T-cell (primary cell): ENCODE measurements around the gene SEC62. TPM values are rescaled to one million over a fixed set of nuclear protein-coding genes. Genes with fewer than 3 reads are reported as not detected.

Experiments
- ATAC-seq, 4 experiments: fragments of 200-7000 bp in 3 of 4; fragments of 150-1000 bp in 1 of 4; cut with Tn5 transposase; replicated peaks in 1 of 4; 1 replicate in 3 of 4; 2 replicates in 1 of 4; pipeline ENCODE4 v1.10.0; 2021; ENCODE audit warnings: moderate library complexity in 3 of 4, mild to moderate bottlenecking in 2 of 4, moderate number of reproducible peaks in 1 of 4
- CTCF ChIA-PET, 2 donors: fragments of 300-600 bp; sonication (Branson Sonifier 250); formaldehyde crosslinking; loops; one replicate each; lab custom pipeline; 2022; ENCODE audit warnings: antibody characterized with exemption in 2 of 2; lab: Charles Lee
- POLR2A ChIA-PET, 2 donors: fragments of 300-600 bp; sonication (Branson Sonifier 250); formaldehyde crosslinking; loops; one replicate each; lab custom pipeline; 2022; ENCODE audit warnings: antibody characterized with exemption in 2 of 2; lab: Charles Lee
- DNase-seq, 35 experiments: peaks; one replicate each; pipeline versions ENCODE4 v3.0.0 to v3.0.0-alpha.2; 2013 to 2023
- H3K27ac ChIP-seq: one replicate; pipeline ENCODE4 v1.5.1; 2013; ENCODE audit warnings: low read length
- H3K27me3 ChIP-seq, 2 experiments: replicated peaks in 1 of 2; 1 replicate in 1 of 2; 2 replicates in 1 of 2; pipeline versions ENCODE4 v1.6.1 to v1.7.0; 2013; ENCODE audit warnings: low read length in 1 of 2, mixed read lengths in 1 of 2; ENCODE audit not compliant: control insufficient read depth in 2 of 2, insufficient read depth in 2 of 2; ENCODE audit errors: extremely low read depth in 1 of 2
- H3K36me3 ChIP-seq, 2 donors: 1 replicate in 1 of 2; 2 replicates in 1 of 2; pipeline versions ENCODE4 v1.6.1 to v1.7.0; 2013; ENCODE audit warnings: low read length in 1 of 2; ENCODE audit not compliant: control insufficient read depth in 2 of 2, insufficient read depth in 1 of 2; ENCODE audit errors: extremely low read depth in 1 of 2
- H3K4me1 ChIP-seq, 2 experiments: 1 replicate in 1 of 2; 2 replicates in 1 of 2; pipeline versions ENCODE4 v1.6.1 to v1.7.0; 2013; ENCODE audit warnings: low read length in 2 of 2, mixed read lengths in 1 of 2; ENCODE audit not compliant: insufficient read depth in 2 of 2, control insufficient read depth in 1 of 2; ENCODE audit errors: extremely low read depth in 1 of 2
- H3K4me3 ChIP-seq, 2 donors: 1 replicate in 1 of 2; 2 replicates in 1 of 2; pipeline versions ENCODE4 v1.5.1 to v1.7.0; 2013; ENCODE audit warnings: mild to moderate bottlenecking in 2 of 2, low read length in 1 of 2, moderate library complexity in 1 of 2; ENCODE audit not compliant: control insufficient read depth in 1 of 2; ENCODE audit errors: extremely low read depth in 1 of 2
- H3K9me3 ChIP-seq: 2 replicates; pipeline ENCODE4 v1.7.0; 2013
- H3K27ac Mint-ChIP-seq, 2 donors: one replicate each; pipeline ENCODE4 v1.8.0; 2020 to 2021; ENCODE audit warnings: mild to moderate bottlenecking in 2 of 2, mixed read lengths in 2 of 2
- H3K27me3 Mint-ChIP-seq, 2 donors: one replicate each; pipeline ENCODE4 v1.8.0; 2021 to 2022; ENCODE audit warnings: mixed read lengths in 2 of 2
- H3K36me3 Mint-ChIP-seq: one replicate; pipeline ENCODE4 v1.8.0; 2021; ENCODE audit warnings: mixed read lengths
- H3K4me1 Mint-ChIP-seq, 3 donors: one replicate each; pipeline ENCODE4 v1.8.0; 2020 to 2022; ENCODE audit warnings: mixed read lengths in 3 of 3, mild to moderate bottlenecking in 1 of 3
- H3K4me3 Mint-ChIP-seq, 3 donors: one replicate each; pipeline ENCODE4 v1.8.0; 2020 to 2022; ENCODE audit warnings: mild to moderate bottlenecking in 3 of 3, mixed read lengths in 3 of 3, moderate library complexity in 3 of 3
- H3K9me3 Mint-ChIP-seq, 3 donors: one replicate each; pipeline ENCODE4 v1.8.0; 2020 to 2022; ENCODE audit warnings: mixed read lengths in 3 of 3
- WGBS: methylation state at CpG from one replicate; pipeline ENCODE4 v1.1.5; 2013; ENCODE audit warnings: missing lambda C conversion rate; ENCODE audit not compliant: insufficient coverage; 5-methylcytosine and 5-hydroxymethylcytosine counted together
- total RNA-seq, 35 experiments: library from RNA in 6 of 35; stranded (reverse) in 6 of 35; fragments of 120-200 nt in 1 of 35; gene quantifications; one replicate each; pipeline versions ENCODE4 v1.2.1 to v1.2.4 and lab custom pipeline; 2013 to 2026

SEC62 gene
- total RNA-seq, 5 donors from 2014 or later (not counting 1 experiment from before 2014, with no cell fraction given) = 95.0 to 99.9 (median 97.2) TPM

DNA sequence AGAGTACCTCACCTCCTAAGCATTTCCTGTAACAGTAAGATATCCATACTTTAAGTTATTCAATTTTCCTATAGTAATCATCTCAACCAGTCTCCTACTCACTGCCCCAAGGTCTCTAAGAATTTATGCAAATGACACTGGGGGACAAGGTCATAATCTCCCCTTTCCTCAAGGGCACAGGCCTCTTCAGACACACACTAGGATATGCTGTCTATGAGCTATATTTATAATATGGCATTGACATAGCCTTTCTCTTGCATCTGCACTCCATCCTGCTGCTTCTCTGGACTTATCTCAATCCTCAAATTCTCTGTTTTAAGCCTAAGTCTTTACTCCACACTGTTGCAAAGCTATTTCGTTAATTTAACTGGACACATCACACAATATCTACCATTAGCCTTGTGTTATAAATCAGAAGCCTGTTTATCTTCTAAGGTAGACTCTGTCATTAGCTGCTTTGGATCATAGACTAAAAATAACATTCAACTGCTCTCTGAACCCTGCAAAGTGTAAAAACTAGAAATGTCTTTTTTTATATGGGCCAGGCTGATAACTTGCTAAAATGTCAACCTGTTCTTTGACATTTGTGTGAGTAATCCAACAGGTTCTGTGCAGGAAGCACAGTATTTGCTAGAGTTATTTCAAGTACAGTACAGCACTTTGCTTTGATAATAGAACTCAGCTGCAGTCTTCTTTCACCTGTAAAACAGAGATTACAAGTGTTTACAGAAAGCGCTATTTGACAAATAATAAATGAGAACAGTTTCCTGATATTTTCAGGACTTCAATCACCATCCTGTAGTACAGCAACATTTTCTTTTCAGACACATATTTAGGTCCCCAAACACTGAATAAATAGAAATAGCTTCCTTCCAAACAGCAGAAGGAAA lies 17.8 kb upstream of the SEC62 start:
- peaks cover 2 to 11% of the 10 kb centered on the region in 2 donors for H3K27me3 Mint-ChIP-seq
- POLR2A ChIA-PET = no interaction called here
- no peak overlapping the region for H3K27ac ChIP-seq

DNA sequence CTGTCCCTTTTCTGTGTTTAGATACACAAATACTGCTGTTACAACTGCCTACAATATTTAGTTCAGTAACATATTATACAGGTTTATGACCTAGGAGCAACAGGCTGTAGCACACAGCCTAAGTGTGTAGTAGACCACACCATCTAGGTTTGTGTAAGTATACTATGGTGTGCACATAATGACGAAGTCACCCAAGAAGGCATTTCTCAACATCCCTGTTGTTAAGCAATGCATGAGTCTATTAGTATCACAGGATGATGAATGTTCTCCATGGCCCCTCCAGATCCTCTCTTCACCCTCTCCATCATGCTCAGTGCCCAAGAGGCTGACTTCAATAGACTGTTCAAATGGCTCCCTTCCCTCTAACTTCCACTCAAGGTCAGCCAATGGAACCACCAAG lies 14.6 kb upstream of the SEC62 start:
- Mint-ChIP-seq H3K27ac (no peak overlapping the region), H3K27me3 (peaks cover 9 to 16% of the 10 kb centered on the region in 2 donors), H3K4me1 (peaks cover 0 to 5% (median 0%) of the 10 kb centered on the region in 3 donors), H3K9me3 (no peaks in the 10 kb centered on the region), H3K4me3 (no peak overlapping the region), H3K36me3 (no peaks in the 10 kb centered on the region)
- ChIA-PET CTCF (no interaction called here), POLR2A (no interaction called here)
- no CpG with 5 or more reads among the region's 1 CpG for WGBS
- no peak overlapping the region for H3K27ac ChIP-seq
- ATAC-seq (no peak), DNase-seq (no peak)
- H3K4me3 ChIP-seq = no peak overlapping the region
- no peaks in the 10 kb centered on the region for H3K9me3 ChIP-seq
- H3K4me1 ChIP-seq = no peaks in the 10 kb centered on the region
- H3K27me3 ChIP-seq = peaks cover 0 to 4% of the 10 kb centered on the region in 2 experiments
- H3K36me3 ChIP-seq = no peaks in the 10 kb centered on the region

More for the DNA sequence above, 17.8 kb upstream of the SEC62 start:
- H3K4me1 Mint-ChIP-seq = peaks cover 6 to 11% (median 8%) of the 10 kb centered on the region in 3 donors
- peaks cover 0 to 3% of the 10 kb centered on the region in 2 experiments for H3K4me1 ChIP-seq
- no peaks in the 10 kb centered on the region for H3K9me3 ChIP-seq
- ATAC-seq (no peak), DNase-seq (no peak)
- no peak overlapping the region for H3K4me3 Mint-ChIP-seq
- H3K9me3 Mint-ChIP-seq = no peaks in the 10 kb centered on the region
- H3K27ac Mint-ChIP-seq = no peak overlapping the region
- no peaks in the 10 kb centered on the region for H3K36me3 ChIP-seq
- CTCF ChIA-PET = no interaction called here
- H3K36me3 Mint-ChIP-seq = no peaks in the 10 kb centered on the region
- no peaks in the 10 kb centered on the region for H3K27me3 ChIP-seq
- H3K4me3 ChIP-seq = no peak overlapping the region
- WGBS = no CpG with 5 or more reads among the region's 2 CpGs

DNA sequence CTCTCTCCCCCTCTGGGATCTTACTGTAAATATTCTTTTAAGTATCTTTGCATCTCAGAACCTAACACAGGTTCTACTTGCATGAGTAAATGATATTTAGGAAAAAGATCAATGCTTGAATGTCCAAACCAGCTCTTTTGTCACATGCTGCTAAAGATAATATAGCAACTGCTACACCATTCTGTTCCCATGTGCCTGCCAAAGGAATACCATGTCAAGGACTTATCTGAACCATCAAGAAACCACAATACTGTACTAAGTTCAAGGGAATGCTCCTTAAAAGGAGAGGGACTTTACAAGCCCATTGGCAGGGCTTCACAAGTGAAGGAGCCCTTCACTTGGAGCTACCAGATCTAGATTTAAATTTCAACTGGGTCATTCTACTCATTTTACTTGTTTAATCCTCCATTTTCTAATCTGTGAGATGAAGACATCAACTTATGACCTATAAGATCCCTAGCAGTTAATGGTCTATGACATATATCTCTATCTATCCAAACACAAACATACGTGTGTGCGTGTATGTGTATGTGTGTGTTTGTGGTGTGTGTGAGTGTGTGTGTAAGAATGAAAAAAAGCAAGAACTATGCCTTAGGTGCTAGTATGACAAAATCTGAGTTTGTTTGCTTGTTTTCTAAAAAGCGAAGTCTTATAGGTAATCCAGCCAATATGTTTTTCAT lies 13.0 kb upstream of the SEC62 start:
- no peak for DNase-seq
- Mint-ChIP-seq H3K27ac (no peak overlapping the region), H3K4me1 (peaks cover 0 to 5% (median 0%) of the 10 kb centered on the region in 3 donors), H3K9me3 (no peaks in the 10 kb centered on the region), H3K27me3 (peaks cover 12 to 17% of the 10 kb centered on the region in 2 donors), H3K4me3 (no peak overlapping the region), H3K36me3 (no peaks in the 10 kb centered on the region)
- Histone ChIP-seq H3K27ac (no peak overlapping the region), H3K4me3 (no peak overlapping the region), H3K4me1 (no peaks in the 10 kb centered on the region), H3K27me3 (peaks cover 0 to 4% of the 10 kb centered on the region in 2 experiments), H3K36me3 (no peaks in the 10 kb centered on the region), H3K9me3 (no peaks in the 10 kb centered on the region)
- ChIA-PET POLR2A (interaction anchor here in 1 of 2 donors (0.5 kb wide), 1 partner anchor 200 kb away, joined by 7 read pairs; no protein-coding TSS in a partner anchor), CTCF (interaction anchor here in 1 of 2 donors (0.5 kb wide), 1 partner anchor 92 kb away, joined by 3 read pairs; no protein-coding TSS in a partner anchor)
- WGBS = no CpG with 5 or more reads among the region's 3 CpGs
- ATAC-seq = no peak

DNA sequence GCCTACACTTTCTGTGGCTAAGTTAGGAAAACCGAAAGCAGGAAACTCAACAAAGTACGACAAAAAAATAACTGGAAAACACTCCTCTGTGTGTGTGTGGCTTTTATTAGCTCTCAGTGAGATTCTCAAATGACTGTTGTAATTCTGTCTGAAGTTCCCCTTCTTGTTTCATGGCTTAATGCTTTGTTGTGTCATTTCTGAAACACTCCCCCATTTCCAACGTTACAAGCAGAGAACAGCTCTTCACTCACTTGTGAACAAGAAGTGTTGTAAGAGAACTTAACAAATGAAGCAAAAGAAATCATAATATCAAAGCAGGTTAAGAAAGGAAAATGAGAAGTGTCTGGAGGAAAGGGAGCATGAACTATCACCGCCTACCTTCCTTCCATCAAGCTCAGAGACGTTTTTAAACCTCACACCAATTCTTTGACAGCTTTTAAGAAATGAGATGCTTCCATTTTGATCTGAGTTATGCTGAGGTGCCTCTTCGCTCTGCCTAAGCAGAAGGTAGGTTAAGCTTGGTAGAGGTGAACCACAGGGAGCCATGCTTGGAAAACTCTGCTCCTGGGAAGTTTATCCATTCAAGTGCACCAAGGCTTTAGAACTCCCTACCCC lies 12.4 kb upstream of the SEC62 start:
- Mint-ChIP-seq H3K4me3 (no peak overlapping the region), H3K27ac (peak overlapping the region in 1 of 2 donors; percentile 4), H3K4me1 (peaks cover 0 to 3% (median under 1%) of the 10 kb centered on the region in 3 donors), H3K36me3 (no peaks in the 10 kb centered on the region), H3K27me3 (peaks cover 15 to 17% of the 10 kb centered on the region in 2 donors), H3K9me3 (no peaks in the 10 kb centered on the region)
- Histone ChIP-seq H3K9me3 (no peaks in the 10 kb centered on the region), H3K36me3 (no peaks in the 10 kb centered on the region), H3K4me3 (no peak overlapping the region), H3K4me1 (no peaks in the 10 kb centered on the region), H3K27ac (no peak overlapping the region), H3K27me3 (peaks cover 0 to 4% of the 10 kb centered on the region in 2 experiments)
- no peak for ATAC-seq
- ChIA-PET POLR2A (interaction anchor here in 1 of 2 donors (0.5 kb wide), 1 partner anchor 201 kb away, joined by 7 read pairs; no protein-coding TSS in a partner anchor), CTCF (no interaction called here)
- no peak for DNase-seq
- WGBS = no CpG with 5 or more reads among the region's 6 CpGs

DNA sequence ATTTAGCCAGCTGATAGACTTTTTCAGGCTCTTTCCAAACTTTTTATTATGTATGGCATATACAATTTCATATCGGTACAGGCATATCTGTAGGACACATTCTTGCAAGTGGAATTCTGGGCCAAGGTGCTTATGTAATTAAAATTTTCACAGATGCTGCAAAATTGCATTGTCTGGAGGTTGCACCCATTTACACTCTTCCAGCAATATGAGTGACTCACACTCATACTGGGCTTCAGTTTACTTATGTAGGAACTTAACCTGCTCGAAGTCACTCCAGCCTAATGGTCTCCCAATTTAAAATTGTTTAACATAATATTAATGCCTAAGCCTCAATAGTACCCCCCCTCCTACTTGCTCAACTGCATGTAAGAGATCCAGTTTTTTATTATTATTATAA lies 11.2 kb upstream of the SEC62 start:
- H3K27ac ChIP-seq = no peak overlapping the region
- Mint-ChIP-seq H3K4me3 (no peak overlapping the region), H3K36me3 (no peaks in the 10 kb centered on the region), H3K27ac (no peak overlapping the region), H3K27me3 (peaks cover 17 to 19% of the 10 kb centered on the region in 2 donors), H3K9me3 (no peaks in the 10 kb centered on the region), H3K4me1 (peaks cover 0 to 4% (median 3%) of the 10 kb centered on the region in 3 donors)
- WGBS = no CpG with 5 or more reads among the region's 2 CpGs
- ATAC-seq = no peak
- ChIA-PET CTCF (no interaction called here), POLR2A (no interaction called here)
- no peak for DNase-seq
- H3K27me3 ChIP-seq = peaks cover 0 to 4% of the 10 kb centered on the region in 2 experiments
- H3K4me3 ChIP-seq = no peak overlapping the region
- H3K36me3 ChIP-seq = no peaks in the 10 kb centered on the region
- H3K9me3 ChIP-seq = no peaks in the 10 kb centered on the region
- H3K4me1 ChIP-seq = no peaks in the 10 kb centered on the region

DNA sequence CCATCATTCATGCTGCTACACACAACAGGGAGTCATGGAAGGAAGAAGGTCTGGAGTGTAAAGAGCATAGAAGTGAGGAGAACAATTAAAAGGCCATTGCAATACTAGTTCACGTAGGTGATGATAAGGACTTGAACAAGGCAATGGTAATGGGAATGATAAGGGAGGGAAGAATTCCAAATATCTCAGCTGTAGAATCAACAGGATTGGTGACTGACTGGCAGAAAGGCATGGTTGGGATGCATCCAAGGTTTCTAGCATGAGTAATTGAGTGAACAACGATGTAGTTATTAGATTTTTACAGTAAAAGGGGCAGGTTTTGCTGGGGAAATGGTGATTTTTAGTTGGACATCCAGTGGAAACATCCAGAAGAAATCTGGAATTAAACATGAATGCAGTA lies 2.4 kb upstream of the SEC62 start:
- peaks cover 41 to 53% (median 51%) of the 10 kb centered on the region in 3 donors for H3K4me1 Mint-ChIP-seq
- DNase-seq = no peak
- CTCF ChIA-PET = interaction anchor here in 1 of 2 donors (0.5 kb wide), 1 partner anchor 63 kb away, joined by 4 read pairs; no protein-coding TSS in a partner anchor
- peak overlapping the region; percentile 2 to 29 for H3K27ac Mint-ChIP-seq
- peaks cover 3% of the 10 kb centered on the region for H3K36me3 Mint-ChIP-seq
- no peaks in the 10 kb centered on the region for H3K36me3 ChIP-seq
- peaks cover 0 to 8% of the 10 kb centered on the region in 2 donors for H3K27me3 Mint-ChIP-seq
- no peak for ATAC-seq
- no peaks in the 10 kb centered on the region for H3K9me3 Mint-ChIP-seq
- H3K4me1 ChIP-seq = peaks cover 18% of the 10 kb centered on the region in 2 experiments
- POLR2A ChIA-PET = interaction anchor here in 1 of 2 donors (0.6 kb wide), 1 partner anchor 71 kb away, joined by 13 read pairs; no protein-coding TSS in a partner anchor
- H3K27ac ChIP-seq = no peak overlapping the region
- no peaks in the 10 kb centered on the region for H3K9me3 ChIP-seq
- peak overlapping the region in 1 of 3 donors; percentile 98 for H3K4me3 Mint-ChIP-seq
- H3K27me3 ChIP-seq = no peaks in the 10 kb centered on the region
- H3K4me3 ChIP-seq = no peak overlapping the region
- WGBS = 76% methylated on average over 2 of the region's 2 CpGs
